HepG2 (cell line): ENCODE data around the gene PADI1.

Experiments
- CBX1 ChIP-seq: IDR thresholded peaks from one replicate; pipeline ENCODE4 v1.6.1; 2016; ENCODE audit warnings: antibody characterized with exemption, low read depth
- CEBPB ChIP-seq: IDR thresholded peaks from 2 replicates; pipeline ENCODE4 v1.6.1; 2011; ENCODE audit warnings: low read depth, low read length, improper control_type of control experiment, borderline replicate concordance
- EZH2 ChIP-seq: conservative IDR thresholded peaks from 2 replicates; pipeline ENCODE4 v1.6.1; 2012; ENCODE audit warnings: mild to moderate bottlenecking, low read depth, low read length, moderate library complexity
- GTF2F1 ChIP-seq: fragments of 150-350 bp; IDR thresholded peaks from 2 replicates; pipeline ENCODE4 v1.6.1; 2014; ENCODE audit warnings: low read length
- JUNB ChIP-seq: sonication (generic); formaldehyde crosslinking; IDR thresholded peaks from 2 replicates; pipeline ENCODE4 v1.8.0; 2022; ENCODE audit warnings: missing genetic modification reagents, mild to moderate bottlenecking, borderline replicate concordance
- KDM1A ChIP-seq: IDR thresholded peaks from 2 replicates; pipeline ENCODE4 v1.6.1; 2016; ENCODE audit warnings: missing compliant biosample characterization
- MTA3 ChIP-seq: sonication (generic); formaldehyde crosslinking; IDR thresholded peaks from 2 replicates; pipeline ENCODE4 v1.4.0; 2020; ENCODE audit warnings: missing genetic modification reagents
- MYC ChIP-seq: sonication (generic); formaldehyde crosslinking; IDR thresholded peaks from 2 replicates; pipeline ENCODE4 v1.9.0; 2021; ENCODE audit warnings: missing genetic modification reagents, borderline replicate concordance
- NFE2L2 ChIP-seq: fragments of 150-350 bp; IDR thresholded peaks from 2 replicates; pipeline ENCODE4 v1.6.1; 2014; ENCODE audit warnings: low read length
- POLR2A ChIP-seq, 2 experiments: IDR thresholded peaks; 2 replicates each; pipeline ENCODE4 v1.6.1; 2011; ENCODE audit warnings: low read depth in 2 of 2, low read length in 2 of 2, mild to moderate bottlenecking in 1 of 2, moderate library complexity in 1 of 2; ENCODE audit not compliant: insufficient read depth in 1 of 2
- SMARCE1 ChIP-seq: fragments of 450-650 bp; IDR thresholded peaks from 2 replicates; pipeline ENCODE4 v1.6.1; 2017; ENCODE audit warnings: borderline replicate concordance
- ZNF292 ChIP-seq: sonication (generic); formaldehyde crosslinking; IDR thresholded peaks from 2 replicates; pipeline ENCODE4 v1.8.1; 2022; ENCODE audit warnings: mild to moderate bottlenecking, low read depth, missing genetic modification reagents, borderline replicate concordance
- ZNF362 ChIP-seq: sonication (generic); formaldehyde crosslinking; IDR thresholded peaks from 2 replicates; pipeline ENCODE4 v1.4.0; 2020; ENCODE audit warnings: missing genetic modification reagents, mild to moderate bottlenecking, borderline replicate concordance
- TF ChIP-seq, protein P1 (sequence below): sonication (generic); formaldehyde crosslinking; IDR thresholded peaks from 2 replicates; pipeline ENCODE4 v1.5.0; 2020; ENCODE audit warnings: mild to moderate bottlenecking, missing genetic modification reagents, moderate library complexity

DNA sequence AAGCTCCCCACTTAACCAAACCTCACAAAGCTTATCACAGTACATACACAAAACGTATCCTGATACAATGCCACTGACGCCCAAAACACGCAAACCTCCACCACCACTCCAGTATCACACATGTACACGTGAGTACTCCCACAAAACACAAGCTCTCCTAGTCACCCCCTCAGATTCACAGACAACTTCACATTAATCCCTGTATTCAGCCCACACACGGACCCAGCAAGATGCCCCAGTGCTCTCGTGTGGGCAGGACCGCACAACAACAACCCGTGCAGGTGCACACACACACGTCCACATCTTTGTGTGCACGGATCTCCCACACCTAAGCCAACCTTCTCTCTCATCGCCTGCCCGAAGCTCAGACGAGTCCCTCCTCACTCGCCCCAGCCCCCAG is 17.6 kb downstream of the PADI1 start:
- TF ChIP-seq ZNF362 (CRISPR knock-in tag), result no peak
- no peak for TF ChIP-seq MTA3 (CRISPR knock-in tag)
- TF ChIP-seq, protein P1, sequence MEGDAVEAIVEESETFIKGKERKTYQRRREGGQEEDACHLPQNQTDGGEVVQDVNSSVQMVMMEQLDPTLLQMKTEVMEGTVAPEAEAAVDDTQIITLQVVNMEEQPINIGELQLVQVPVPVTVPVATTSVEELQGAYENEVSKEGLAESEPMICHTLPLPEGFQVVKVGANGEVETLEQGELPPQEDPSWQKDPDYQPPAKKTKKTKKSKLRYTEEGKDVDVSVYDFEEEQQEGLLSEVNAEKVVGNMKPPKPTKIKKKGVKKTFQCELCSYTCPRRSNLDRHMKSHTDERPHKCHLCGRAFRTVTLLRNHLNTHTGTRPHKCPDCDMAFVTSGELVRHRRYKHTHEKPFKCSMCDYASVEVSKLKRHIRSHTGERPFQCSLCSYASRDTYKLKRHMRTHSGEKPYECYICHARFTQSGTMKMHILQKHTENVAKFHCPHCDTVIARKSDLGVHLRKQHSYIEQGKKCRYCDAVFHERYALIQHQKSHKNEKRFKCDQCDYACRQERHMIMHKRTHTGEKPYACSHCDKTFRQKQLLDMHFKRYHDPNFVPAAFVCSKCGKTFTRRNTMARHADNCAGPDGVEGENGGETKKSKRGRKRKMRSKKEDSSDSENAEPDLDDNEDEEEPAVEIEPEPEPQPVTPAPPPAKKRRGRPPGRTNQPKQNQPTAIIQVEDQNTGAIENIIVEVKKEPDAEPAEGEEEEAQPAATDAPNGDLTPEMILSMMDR (CRISPR knock-in tag), result no peak
- TF ChIP-seq EZH2, result no peak
- no peak for TF ChIP-seq CEBPB
- no peak for TF ChIP-seq KDM1A (CRISPR knock-in tag)
- TF ChIP-seq POLR2A (IDR thresholded peaks at IDR 0.05; ENCODE audit: insufficient read depth in 1 of 2, low read depth in 2 of 2, low read length in 2 of 2), result no peak
- TF ChIP-seq ZNF292, result no peak
- TF ChIP-seq SMARCE1, result no peak
- TF ChIP-seq CBX1, result no peak
- no peak for TF ChIP-seq GTF2F1
- TF ChIP-seq MYC (CRISPR knock-in tag), result no peak
- no peak for TF ChIP-seq NFE2L2
- TF ChIP-seq JUNB, result no peak
